HepG2 (cell line): ENCODE data around the gene RBM14. TPM values are rescaled to one million over a fixed set of nuclear protein-coding genes. Genes with fewer than 3 reads are reported as not detected.

ENCODE experiments used
- ATAC-seq: fragments of 200-7000 bp; cut with Tn5 transposase; 3 replicates; pipeline ENCODE4 v1.9.1; 2020; ENCODE audit warnings: mild to moderate bottlenecking, moderate library complexity
- BruUV-seq: library from RNA; stranded (reverse); fragments of 400-500 nt; replicated peaks from 2 replicates; lab custom pipeline; 2021; lab: Mats Ljungman, UMichigan
- CTCF ChIA-PET: fragments of 300-600 bp; formaldehyde crosslinking; extraction: SDS; loops from one replicate; lab custom pipeline; 2021; ENCODE audit warnings: low total read pairs, inconsistent platforms, low intra/inter-chr PET ratio; lab: Yijun Ruan, JAX
- POLR2A ChIA-PET: fragments of 350-600 bp; sonication (Branson Sonifier 250); formaldehyde crosslinking; loops from one replicate; lab custom pipeline; 2020; ENCODE audit warnings: antibody characterized with exemption, inconsistent platforms; lab: Yijun Ruan, JAX
- DNase-seq: peaks from one replicate; pipeline ENCODE4 v3.0.0-alpha.2; 2015; ENCODE audit warnings: low spot score
- FAIRE-seq: peaks from 3 replicates; lab custom pipeline; 2011; peaks lifted over from hg19 to GRCh38; lab: Jason Lieb, UNC
- H2AFZ ChIP-seq: one replicate; pipeline ENCODE4 v1.6.1; 2011; ENCODE audit warnings: low read length, inconsistent platforms
- H3K27ac ChIP-seq: fragments of 300-600 bp; 3 replicates; pipeline ENCODE4 v1.8.0; 2011; ENCODE audit warnings: mixed run types, mild to moderate bottlenecking, mixed read lengths, low read length, inconsistent platforms; ENCODE audit not compliant: insufficient read depth; ENCODE audit errors: extremely low read length
- H3K27me3 ChIP-seq, 2 experiments: fragments of 200-600 bp in 1 of 2; 2 replicates in 1 of 2; 3 replicates in 1 of 2; pipeline versions ENCODE4 v1.6.0 to v1.8.0; 2011; ENCODE audit warnings: low read length in 2 of 2, mild to moderate bottlenecking in 2 of 2, moderate library complexity in 2 of 2, inconsistent platforms in 1 of 2; ENCODE audit not compliant: insufficient read depth in 2 of 2, control insufficient read depth in 1 of 2
- H3K36me3 ChIP-seq, 2 experiments: fragments of 200-600 bp in 1 of 2; replicated peaks in 1 of 2; 2 replicates in 1 of 2; 3 replicates in 1 of 2; pipeline versions ENCODE4 v1.5.1 to v1.8.0; 2011; ENCODE audit warnings: low read length in 2 of 2, inconsistent platforms in 1 of 2; ENCODE audit not compliant: insufficient read depth in 2 of 2, control insufficient read depth in 1 of 2
- H3K4me1 ChIP-seq: 2 replicates; pipeline ENCODE4 v1.5.1; 2012; ENCODE audit warnings: low read length, inconsistent platforms; ENCODE audit not compliant: insufficient read depth
- H3K4me2 ChIP-seq: 2 replicates; pipeline ENCODE4 v1.6.0; 2011; ENCODE audit warnings: low read depth, low read length, inconsistent platforms
- H3K4me3 ChIP-seq, 3 experiments: fragments of 200-600 bp in 1 of 3; sonication (generic), shearing (Covaris generic) in 1 of 3; replicated peaks in 1 of 3; 2 replicates each; pipeline ENCODE4 v1.5.1; 2011 to 2016; ENCODE audit warnings: low read length in 3 of 3, inconsistent platforms in 2 of 3, low read depth in 2 of 3, mild to moderate bottlenecking in 2 of 3, control low read depth in 1 of 3, mixed read lengths in 1 of 3; ENCODE audit not compliant: insufficient read depth in 1 of 3
- H3K79me2 ChIP-seq: one replicate; pipeline ENCODE4 v1.6.1; 2011; ENCODE audit warnings: low read length, inconsistent platforms; ENCODE audit not compliant: insufficient read depth
- H3K9ac ChIP-seq: 2 replicates; pipeline ENCODE4 v1.6.0; 2011; ENCODE audit warnings: mild to moderate bottlenecking, low read depth, low read length, inconsistent platforms; ENCODE audit not compliant: insufficient read depth
- H3K9me3 ChIP-seq: 2 replicates; pipeline ENCODE4 v1.5.1; 2012; ENCODE audit warnings: mild to moderate bottlenecking, low read length
- H4K20me1 ChIP-seq: 2 replicates; pipeline ENCODE4 v1.6.0; 2011; ENCODE audit warnings: inconsistent platforms, mild to moderate bottlenecking, low read length, moderate library complexity; ENCODE audit not compliant: insufficient read depth
- ELF1 ChIP-seq: sonication (generic); formaldehyde crosslinking; IDR thresholded peaks from 2 replicates; pipeline ENCODE4 v1.4.0; 2020; ENCODE audit warnings: missing genetic modification reagents
- HCFC1 ChIP-seq: fragments of 150-350 bp; IDR thresholded peaks from 2 replicates; pipeline ENCODE4 v1.6.1; 2014; ENCODE audit warnings: low read depth, low read length
- HMGA1 ChIP-seq: sonication (generic); formaldehyde crosslinking; conservative IDR thresholded peaks from 2 replicates; pipeline ENCODE4 v1.4.0; 2020; ENCODE audit warnings: missing genetic modification reagents
- LCORL ChIP-seq, 2 experiments: fragments of 450-650 bp in 1 of 2; sonication (generic) in 1 of 2; formaldehyde crosslinking in 1 of 2; IDR thresholded peaks; 2 replicates each; pipeline versions ENCODE4 v1.5.0 to v1.6.1; 2017 to 2020; ENCODE audit warnings: antibody characterized with exemption in 1 of 2, missing genetic modification reagents in 1 of 2
- MBNL3 ChIP-seq: fragments of 250-450 bp; sonication (Bioruptor Pico); conservative IDR thresholded peaks from 2 replicates; pipeline ENCODE4 v1.8.0; 2022; ENCODE audit warnings: mild to moderate bottlenecking, inconsistent platforms
- NCOA2 ChIP-seq: sonication (generic); formaldehyde crosslinking; IDR thresholded peaks from 2 replicates; pipeline ENCODE4 v1.8.0; 2022; ENCODE audit warnings: inconsistent platforms
- ZNF598 ChIP-seq: sonication (generic); formaldehyde crosslinking; IDR thresholded peaks from 2 replicates; pipeline ENCODE4 v1.5.1; 2020; ENCODE audit warnings: mild to moderate bottlenecking, missing genetic modification reagents, borderline replicate concordance
- ZNF768 ChIP-seq: sonication (generic); formaldehyde crosslinking; IDR thresholded peaks from 2 replicates; pipeline ENCODE4 v1.4.0; 2020; ENCODE audit warnings: missing genetic modification reagents
- WGBS: methylation state at CpG from one replicate; pipeline ENCODE4 v1.1.6; 2017; ENCODE audit warnings: low lambda C conversion rate; 5-methylcytosine and 5-hydroxymethylcytosine counted together
- in situ Hi-C: cut with HindIII; loops from 2 replicates; pipeline ENCODE4 v1.10.0; 2017; ENCODE audit warnings: low pct_unique_long_range_greater_than_20kb; ENCODE audit not compliant: extremely low pct_ligation_motif_present
- intact Hi-C: fragments of 100-400 bp; cut with micrococcal nuclease; formaldehyde crosslinking; loops from one replicate; pipeline ENCODE4 v1.10.0; 2022; ENCODE audit not compliant: unreplicated experiment
- polyA plus RNA-seq, 8 experiments: library from polyadenylated mRNA; depleted of rRNA in 3 of 8; stranded (reverse) in 7 of 8; unstranded in 1 of 8; fragments of >200 nt; fragmentation: Illumina TruSeq in 4 of 8; extraction: Trizol in 4 of 8; gene quantifications; 2 replicates each; pipeline versions ENCODE4 v1.2.1 to v1.2.3, GENCODE V29; 2011 to 2016; ENCODE audit warnings: low read depth in 4 of 8, missing spikeins in 1 of 8, mixed read lengths in 1 of 8; ENCODE audit not compliant: insufficient read depth in 1 of 8
- total RNA-seq, 5 experiments: library from RNA; depleted of rRNA; stranded (reverse); fragments of >200 nt; fragmentation: Illumina TruSeq; extraction: Trizol; gene quantifications; 2 replicates each; pipeline ENCODE4 v1.2.3, GENCODE V29; 2016; ENCODE audit warnings: low read depth in 1 of 5
- TF ChIP-seq, protein P1 (sequence below): sonication (generic); formaldehyde crosslinking; IDR thresholded peaks from 2 replicates; pipeline ENCODE4 v1.4.0; 2020; ENCODE audit warnings: missing genetic modification reagents
- TF ChIP-seq, protein P2 (sequence below): sonication (generic); formaldehyde crosslinking; conservative IDR thresholded peaks from 2 replicates; pipeline ENCODE4 v1.8.0; 2022; ENCODE audit warnings: mild to moderate bottlenecking, moderate library complexity, missing genetic modification reagents
- TF ChIP-seq, protein P3 (sequence below): fragments of 450-650 bp; IDR thresholded peaks from 2 replicates; pipeline ENCODE4 v1.6.1; 2016

Gene RBM14
- total and polyA plus RNA-seq, 2 of the 13 experiments (the other 11 are each of a cell fraction or from before 2014, with no cell fraction given): 12.7 to 44.1 TPM

DNA sequence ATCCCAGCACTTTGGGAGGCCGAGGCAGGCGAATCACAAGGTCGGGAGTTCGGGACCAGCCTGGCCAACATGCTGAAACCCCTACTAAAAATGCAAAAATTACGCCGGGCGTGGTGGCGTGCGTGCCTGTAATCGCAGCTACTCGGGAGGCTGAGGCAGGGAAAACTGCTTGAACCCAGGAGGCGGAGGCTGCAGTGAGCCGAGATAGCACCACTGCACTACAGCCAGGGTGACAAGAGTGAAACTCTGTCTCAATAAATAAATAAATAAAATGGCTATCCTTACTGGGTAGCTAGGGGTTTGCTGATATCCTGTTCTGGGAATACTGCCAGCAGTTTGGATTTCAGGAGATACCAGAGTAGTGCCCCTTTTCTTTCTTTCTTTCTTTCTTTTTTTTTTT, 2.4 kb upstream of the RBM14 start:
- CTCF ChIA-PET: no interaction called here
- Histone ChIP-seq H3K9me3 (no peaks in the 10 kb centered on the region), H3K4me2 (no peak overlapping the region), H3K4me3 (no peak overlapping the region), H3K79me2 (peaks cover 29% of the 10 kb centered on the region), H3K4me1 (peaks cover 20% of the 10 kb centered on the region), H4K20me1 (peaks cover 26% of the 10 kb centered on the region), H2AFZ (no peak overlapping the region), H3K36me3 (peaks cover 0 to 11% of the 10 kb centered on the region in 2 experiments; a peak in 3 of 5 replicates), H3K27me3 (no peaks in the 10 kb centered on the region; a peak in 1 of 5 replicates), H3K9ac (no peak overlapping the region), H3K27ac (no peak overlapping the region)
- in situ Hi-C loops (no loop called here), intact Hi-C loops (no loop called here)
- TF ChIP-seq HCFC1 (no peak), LCORL (IDR thresholded peaks at IDR 0.05) (no peak), LCORL (CRISPR knock-in tag; IDR thresholded peaks at IDR 0.05) (no peak), NCOA2 (CRISPR knock-in tag) (no peak), MBNL3 (CRISPR knock-in tag) (no peak)
- BruUV-seq: no TSS peak
- WGBS: 94% methylated on average over 13 of the region's 13 CpGs
- DNase-seq: no peak
- no peak for ATAC-seq
- POLR2A ChIA-PET: interaction anchor here (0.7 to 1.3 kb wide), 2 partner anchors 21 to 23 kb away, joined by 3 to 5 read pairs; partner anchors contain the start of genes CCDC87 and CCS
- no peak for FAIRE-seq

DNA sequence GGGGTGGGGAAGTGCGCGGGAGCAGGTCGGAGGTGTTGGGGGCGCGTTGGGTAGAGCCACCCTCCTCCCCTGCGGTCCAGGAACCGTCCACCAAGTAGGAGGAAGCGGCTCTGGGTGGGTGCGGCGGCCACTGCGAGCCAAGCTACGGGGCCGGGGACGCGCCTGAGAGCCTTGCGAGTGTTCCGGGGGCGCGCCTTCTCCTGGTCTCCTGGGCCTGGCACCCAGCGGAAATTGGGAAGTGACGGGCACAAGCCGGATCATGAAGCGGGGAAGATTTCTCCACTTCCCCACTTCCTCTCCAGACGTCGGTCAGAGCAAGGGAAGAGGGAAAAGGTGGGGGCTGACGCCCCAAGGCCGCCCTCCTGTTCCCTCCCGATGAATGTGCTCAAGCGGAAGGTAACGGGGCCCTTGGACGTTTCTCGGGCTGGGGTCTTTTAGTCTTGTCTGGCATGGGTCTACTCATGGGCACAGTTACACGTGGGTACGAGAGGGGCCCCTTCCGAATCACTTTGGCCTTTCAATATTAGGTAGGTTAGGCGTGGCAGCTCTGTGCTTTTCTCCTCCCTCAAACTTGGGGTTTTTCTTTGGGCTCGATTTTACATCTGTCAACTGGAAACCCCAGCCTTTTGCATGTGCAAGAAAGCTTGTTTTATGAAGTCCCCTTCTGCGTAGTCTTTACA, 865 bp downstream of the RBM14 start:
- Histone ChIP-seq H3K9me3 (no peaks in the 10 kb centered on the region), H3K4me2 (peak overlapping the region; percentile 88), H3K9ac (peak overlapping the region; percentile 92), H3K4me1 (peaks cover 51% of the 10 kb centered on the region), H3K79me2 (peaks cover 57% of the 10 kb centered on the region), H3K36me3 (peaks cover 0 to 20% of the 10 kb centered on the region in 2 experiments; a peak in 3 of 5 replicates), H3K4me3 (peak overlapping the region; percentile 89 to 93 (median 92)), H2AFZ (no peak overlapping the region), H3K27me3 (no peaks in the 10 kb centered on the region; a peak in 1 of 5 replicates), H3K27ac (peak overlapping the region; percentile 89), H4K20me1 (peaks cover 54% of the 10 kb centered on the region)
- ChIA-PET POLR2A (interaction anchor here (0.6 to 10.6 kb wide), 18 partner anchors 8 to 305 kb away, joined by 3 to 211 read pairs (median 8); partner anchors contain the start of genes ACTN3, CCDC87, CCS and DPP3), CTCF (no interaction called here)
- intact Hi-C loops: loop anchor here (2.0 kb wide), 1 partner anchor 24 kb away; the partner anchor contains the start of genes CCDC87 and CCS
- peak; percentile 57 for ATAC-seq
- BruUV-seq: no TSS peak
- WGBS: 0% methylated on average over 9 of the region's 38 CpGs
- no peak for DNase-seq
- FAIRE-seq: no peak
- in situ Hi-C loops: no loop called here
- TF ChIP-seq, protein P1, sequence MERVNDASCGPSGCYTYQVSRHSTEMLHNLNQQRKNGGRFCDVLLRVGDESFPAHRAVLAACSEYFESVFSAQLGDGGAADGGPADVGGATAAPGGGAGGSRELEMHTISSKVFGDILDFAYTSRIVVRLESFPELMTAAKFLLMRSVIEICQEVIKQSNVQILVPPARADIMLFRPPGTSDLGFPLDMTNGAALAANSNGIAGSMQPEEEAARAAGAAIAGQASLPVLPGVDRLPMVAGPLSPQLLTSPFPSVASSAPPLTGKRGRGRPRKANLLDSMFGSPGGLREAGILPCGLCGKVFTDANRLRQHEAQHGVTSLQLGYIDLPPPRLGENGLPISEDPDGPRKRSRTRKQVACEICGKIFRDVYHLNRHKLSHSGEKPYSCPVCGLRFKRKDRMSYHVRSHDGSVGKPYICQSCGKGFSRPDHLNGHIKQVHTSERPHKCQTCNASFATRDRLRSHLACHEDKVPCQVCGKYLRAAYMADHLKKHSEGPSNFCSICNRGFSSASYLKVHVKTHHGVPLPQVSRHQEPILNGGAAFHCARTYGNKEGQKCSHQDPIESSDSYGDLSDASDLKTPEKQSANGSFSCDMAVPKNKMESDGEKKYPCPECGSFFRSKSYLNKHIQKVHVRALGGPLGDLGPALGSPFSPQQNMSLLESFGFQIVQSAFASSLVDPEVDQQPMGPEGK (CRISPR knock-in tag): peak; percentile 1; the same call in 1 of the 2 replicates
- TF ChIP-seq ZNF598 (0 out of 2 replicates have a peak, but pooled peaks have one; percentile 2), ZNF768 (CRISPR knock-in tag) (no peak), ELF1 (CRISPR knock-in tag) (0 out of 2 replicates have a peak, but pooled peaks have one; percentile 19), HMGA1 (CRISPR knock-in tag) (no peak)
- TF ChIP-seq, protein P2, sequence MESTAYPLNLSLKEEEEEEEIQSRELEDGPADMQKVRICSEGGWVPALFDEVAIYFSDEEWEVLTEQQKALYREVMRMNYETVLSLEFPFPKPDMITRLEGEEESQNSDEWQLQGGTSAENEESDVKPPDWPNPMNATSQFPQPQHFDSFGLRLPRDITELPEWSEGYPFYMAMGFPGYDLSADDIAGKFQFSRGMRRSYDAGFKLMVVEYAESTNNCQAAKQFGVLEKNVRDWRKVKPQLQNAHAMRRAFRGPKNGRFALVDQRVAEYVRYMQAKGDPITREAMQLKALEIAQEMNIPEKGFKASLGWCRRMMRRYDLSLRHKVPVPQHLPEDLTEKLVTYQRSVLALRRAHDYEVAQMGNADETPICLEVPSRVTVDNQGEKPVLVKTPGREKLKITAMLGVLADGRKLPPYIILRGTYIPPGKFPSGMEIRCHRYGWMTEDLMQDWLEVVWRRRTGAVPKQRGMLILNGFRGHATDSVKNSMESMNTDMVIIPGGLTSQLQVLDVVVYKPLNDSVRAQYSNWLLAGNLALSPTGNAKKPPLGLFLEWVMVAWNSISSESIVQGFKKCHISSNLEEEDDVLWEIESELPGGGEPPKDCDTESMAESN: no peak
- TF ChIP-seq, protein P3, sequence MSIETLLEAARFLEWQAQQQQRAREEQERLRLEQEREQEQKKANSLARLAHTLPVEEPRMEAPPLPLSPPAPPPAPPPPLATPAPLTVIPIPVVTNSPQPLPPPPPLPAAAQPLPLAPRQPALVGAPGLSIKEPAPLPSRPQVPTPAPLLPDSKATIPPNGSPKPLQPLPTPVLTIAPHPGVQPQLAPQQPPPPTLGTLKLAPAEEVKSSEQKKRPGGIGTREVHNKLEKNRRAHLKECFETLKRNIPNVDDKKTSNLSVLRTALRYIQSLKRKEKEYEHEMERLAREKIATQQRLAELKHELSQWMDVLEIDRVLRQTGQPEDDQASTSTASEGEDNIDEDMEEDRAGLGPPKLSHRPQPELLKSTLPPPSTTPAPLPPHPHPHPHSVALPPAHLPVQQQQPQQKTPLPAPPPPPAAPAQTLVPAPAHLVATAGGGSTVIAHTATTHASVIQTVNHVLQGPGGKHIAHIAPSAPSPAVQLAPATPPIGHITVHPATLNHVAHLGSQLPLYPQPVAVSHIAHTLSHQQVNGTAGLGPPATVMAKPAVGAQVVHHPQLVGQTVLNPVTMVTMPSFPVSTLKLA: no peak
